Measurements from ENCODE around the gene YEATS2.

The YEATS2 gene

DNA sequence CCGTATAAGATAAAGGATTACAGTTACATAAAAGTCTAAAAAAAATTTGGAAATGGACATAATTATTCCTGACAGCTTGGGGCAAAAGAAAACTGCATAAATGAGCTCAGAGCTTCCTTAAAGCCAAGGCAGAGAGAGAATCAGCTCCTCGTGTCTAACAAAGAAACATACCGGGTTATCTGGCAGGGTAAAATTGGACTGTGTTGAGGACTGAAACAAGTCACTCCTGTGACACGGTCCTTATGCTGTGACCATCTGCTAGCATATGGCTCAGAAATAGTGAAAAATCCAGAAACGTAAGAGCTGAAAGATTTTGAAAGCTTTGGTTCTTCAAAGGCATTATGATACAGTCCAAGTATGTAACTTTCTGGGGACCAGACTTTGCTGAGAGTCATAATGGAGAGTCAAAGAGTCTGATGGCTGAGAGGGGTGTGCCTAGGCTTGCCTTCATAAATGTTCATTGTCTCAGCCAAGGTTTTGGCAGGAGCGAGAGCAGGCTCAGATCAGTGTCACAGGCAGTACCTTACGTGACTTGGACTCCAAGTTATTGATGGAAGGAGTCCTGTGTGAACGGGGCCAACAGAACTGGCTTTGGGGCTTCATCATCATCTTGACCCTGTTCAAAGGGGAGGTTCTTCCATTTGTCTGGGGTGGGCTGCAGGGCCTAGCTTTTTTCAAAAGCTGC lies 115.3 kb downstream of the YEATS2 start:
- no peak for DNase-seq (ENCODE audit: low read depth)

- DNase-seq (ENCODE audit: low read depth): no peak
Observed at GRCh38 chr3:183814240-183814639, 116.6 kb downstream of the YEATS2 start.

DNA sequence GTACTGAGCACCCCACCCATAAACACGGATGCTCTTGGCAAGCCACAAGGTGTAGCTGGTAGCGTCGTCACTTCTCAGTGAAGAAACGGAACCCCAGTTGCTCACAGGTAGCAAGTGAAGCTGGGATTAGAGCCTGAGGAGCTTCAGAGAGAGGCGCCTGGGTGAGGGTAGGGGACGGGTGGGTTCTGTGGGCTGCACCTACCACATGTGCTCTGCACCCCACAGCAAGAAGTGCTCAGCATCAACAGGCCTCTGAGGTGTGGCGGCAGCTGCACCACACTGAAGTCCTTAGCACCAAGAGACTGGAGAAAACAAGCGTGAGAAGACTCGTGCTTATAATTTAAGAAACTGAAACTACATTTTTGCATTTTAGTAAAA lies 118.0 kb downstream of the YEATS2 start:
- DNase-seq (ENCODE audit: low read depth): no peak

- DNase-seq (ENCODE audit: low read depth): no peak
Observed at GRCh38 chr3:183815951-183816475, 118.4 kb downstream of the YEATS2 start.

DNA sequence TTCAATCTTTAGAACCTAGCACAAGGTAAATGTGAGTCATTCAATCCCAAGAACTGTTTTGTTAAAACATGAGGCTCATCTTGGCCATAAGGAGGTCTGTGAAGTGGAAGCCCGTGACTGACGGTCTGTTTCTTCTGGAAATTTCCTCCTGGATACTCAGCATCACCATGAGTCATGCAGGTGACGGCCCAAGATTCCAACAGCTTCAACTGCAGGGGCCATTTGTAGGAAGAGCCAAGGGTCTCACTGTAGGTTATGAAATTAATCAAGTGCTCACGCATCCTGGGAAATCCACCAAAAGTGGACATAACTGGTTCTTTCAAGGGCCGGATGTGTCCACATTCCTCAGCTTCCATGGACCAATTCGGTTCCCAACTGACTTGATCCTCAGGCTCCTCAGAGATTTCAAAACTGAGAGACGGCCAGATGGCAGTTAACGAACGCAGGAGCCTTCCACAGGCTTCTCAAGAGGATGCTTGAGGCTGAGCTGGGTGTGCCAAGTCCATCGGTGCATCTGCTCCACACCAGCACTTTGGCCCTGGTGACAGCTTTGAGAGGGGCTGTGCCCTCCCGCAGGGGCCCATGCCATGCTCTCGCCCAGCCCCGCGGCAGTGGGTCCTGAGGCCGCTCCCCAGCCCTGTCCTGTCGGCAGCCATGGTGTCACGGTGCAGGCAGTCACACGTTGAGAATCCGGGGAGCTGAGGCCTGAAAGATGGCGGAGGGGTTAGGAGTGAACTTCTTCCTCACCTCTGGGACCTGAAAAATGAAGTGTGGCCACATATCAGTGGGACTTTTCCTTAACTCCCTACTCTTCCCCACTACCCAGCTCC lies 119.3 kb downstream of the YEATS2 start:
- no peak for DNase-seq (ENCODE audit: low read depth)

GRCh38 chr3:183817639-183818038 lies 120.0 kb downstream of the YEATS2 start:
- DNase-seq (ENCODE audit: low read depth): no peak

GRCh38 chr3:183818041-183818620 lies 120.5 kb downstream of the YEATS2 start:
- DNase-seq (ENCODE audit: low read depth): no peak

DNA sequence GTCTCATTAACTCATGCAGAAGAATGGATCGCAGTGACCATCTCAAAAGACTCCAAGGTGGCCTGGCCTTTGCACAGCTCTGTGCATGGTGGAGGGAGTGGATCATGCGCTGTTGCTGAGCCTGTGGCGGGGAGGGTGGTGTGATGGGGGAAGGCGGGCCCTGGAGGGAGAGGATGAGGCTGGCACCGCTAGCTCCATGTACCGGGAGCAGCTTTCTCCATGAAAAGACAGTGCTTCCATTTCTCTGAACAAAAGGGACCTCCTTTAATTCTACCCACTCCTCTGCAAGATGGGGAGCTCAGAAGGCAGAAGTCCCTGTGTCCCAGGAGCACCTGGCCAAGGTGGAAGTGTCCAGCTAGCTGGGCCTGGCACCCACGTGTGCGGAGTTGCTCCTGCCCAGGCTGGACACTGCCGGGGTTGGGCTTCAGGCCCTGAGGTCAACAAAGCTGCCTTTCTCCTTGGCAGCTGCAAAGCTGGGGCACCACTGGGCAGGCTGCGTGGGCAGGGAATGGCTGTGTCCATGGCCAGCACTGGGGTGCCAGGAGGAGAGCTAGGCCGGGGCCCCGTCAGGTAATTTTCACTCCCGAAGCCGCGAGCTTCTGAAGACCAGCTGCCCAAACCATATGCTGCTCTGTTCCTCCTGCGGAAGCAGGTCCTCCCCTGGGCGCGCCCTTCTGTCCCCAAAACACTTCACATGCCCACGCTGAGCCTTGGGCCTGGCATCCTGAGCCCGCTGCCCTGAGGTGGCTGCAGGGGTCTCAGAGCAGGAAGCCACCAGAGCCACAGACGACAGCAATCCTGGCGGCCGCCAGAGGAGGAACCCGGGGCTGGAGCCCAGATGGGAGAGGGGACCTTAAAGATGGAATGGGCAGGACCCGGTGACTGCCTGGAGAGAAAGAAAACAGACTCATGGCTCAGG lies 121.4 kb downstream of the YEATS2 start:
- no peak for DNase-seq (ENCODE audit: low read depth)

DNA sequence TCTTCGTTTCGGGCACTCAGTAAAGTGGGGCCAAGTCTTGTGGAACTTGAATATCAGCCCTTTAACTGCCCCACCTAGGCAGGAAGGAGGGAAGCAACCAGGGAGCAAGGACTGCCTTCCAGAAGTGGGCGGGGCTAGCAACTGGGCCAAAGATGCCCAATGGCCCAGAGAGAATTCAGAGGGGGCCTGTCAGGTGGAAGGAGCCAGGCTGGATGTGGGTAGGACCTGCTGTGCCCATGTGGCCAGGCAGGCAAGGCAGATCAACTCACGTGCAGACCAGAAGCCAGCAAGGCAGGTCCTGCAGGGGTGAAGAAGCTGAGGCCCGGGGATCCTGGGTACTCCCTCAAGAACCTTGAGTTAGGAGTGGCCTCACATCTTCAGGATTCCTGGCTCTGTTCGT lies 122.2 kb downstream of the YEATS2 start:
- no peak for DNase-seq (ENCODE audit: low read depth)

GRCh38 chr3:183822631-183823030 lies 125.0 kb downstream of the YEATS2 start:
- no peak for DNase-seq (ENCODE audit: low read depth)

DNA sequence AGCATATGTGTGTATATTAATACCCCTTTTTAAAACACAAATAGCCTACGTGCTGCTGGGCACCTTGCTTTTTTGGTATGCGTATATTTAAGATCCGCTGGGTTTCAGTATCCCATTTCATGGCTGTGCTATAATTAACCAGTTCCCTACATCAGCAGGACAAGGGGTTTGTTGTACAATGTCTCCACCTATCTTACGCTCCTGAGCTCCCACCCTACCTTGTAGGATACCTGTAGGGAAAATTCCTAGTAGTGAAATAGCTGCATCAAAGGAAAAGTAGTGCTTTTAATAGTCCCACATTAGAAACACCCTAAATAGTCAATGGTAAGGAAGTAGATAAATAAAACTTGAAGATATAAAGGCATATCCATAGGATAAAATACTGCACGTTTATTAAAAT lies 126.4 kb downstream of the YEATS2 start:
- no peak for DNase-seq (ENCODE audit: low read depth)

DNA sequence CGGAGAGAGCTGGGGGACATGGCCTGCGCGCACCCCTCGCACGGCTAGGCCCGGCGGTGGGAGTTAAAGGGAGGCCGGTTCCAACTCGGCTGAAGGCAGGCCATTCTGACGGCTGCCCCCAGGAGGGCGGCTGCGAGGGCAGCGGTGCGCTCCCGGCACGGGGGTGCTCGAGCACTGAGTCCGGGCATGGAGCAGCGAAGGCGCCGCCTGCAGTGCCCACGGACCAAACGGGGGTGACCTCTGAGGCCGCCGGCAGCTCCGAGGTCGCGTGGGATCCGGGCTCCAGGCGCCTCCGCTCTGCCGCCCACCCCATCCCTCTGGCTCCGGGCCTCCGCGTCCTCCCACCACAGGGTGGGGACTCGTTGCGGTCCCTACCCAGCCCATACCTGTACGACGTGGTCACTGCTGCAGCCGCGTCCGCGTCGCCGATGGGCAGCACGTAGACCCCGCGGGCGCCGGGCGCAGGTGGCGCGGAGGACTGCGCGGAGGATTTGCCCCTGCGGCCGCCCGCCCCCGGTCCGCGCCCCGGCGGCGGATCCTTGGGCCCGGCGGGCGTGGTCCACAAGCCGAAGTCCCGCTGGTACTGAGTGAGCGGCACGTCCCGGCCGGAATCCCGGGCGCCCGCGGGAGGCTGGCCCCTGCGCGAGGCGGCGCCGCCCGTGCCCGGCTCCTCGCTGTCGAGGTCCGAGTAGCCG lies 127.3 kb downstream of the YEATS2 start:
- no peak for DNase-seq (ENCODE audit: low read depth)

DNA sequence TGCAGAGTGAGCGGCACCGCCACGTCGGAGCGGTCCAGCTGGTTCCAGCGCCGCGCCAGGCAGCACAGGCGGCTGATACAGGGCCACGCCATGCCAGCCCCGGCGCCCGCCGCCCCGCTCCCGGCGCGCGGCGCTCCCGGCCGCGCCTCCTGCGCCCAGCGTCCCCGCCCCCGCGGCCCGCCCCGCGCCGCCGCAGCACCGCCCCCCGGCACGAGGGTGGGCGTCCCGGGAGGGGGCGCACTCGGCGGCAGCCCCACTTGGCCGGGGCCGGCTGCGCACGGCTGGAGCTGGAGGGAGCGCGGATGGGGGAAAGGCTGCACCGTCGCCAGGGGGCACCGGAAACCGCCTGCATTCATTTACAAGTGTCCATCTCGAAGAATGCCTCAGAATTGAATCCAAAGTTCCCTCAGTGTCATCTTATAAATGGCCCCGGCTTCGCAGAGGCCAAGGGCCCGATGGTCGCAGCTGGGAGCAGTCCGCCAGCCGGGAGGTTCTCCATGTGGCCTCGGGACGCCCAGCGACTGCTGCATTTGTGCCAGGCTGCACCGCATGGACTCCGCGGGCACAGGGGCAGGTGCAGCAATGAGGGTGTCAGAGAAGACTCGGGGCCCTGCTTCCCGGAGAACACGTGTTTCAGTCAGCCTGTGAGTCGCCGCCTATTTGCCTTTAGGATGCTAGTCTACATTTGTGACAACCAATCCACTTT lies 128.0 kb downstream of the YEATS2 start, which contains the start of gene MAP6D1:
TSS of gene MAP6D1 (minus strand) at position 122 of the 706 bp plus-strand sequence. CDS start at position 92, 30 bp downstream.
- DNase-seq (ENCODE audit: low read depth): no peak

GRCh38 chr3:183826448-183827250 lies 129.1 kb downstream of the YEATS2 start:
- DNase-seq (ENCODE audit: low read depth): no peak

GRCh38 chr3:183827809-183828537 lies 130.4 kb downstream of the YEATS2 start:
- DNase-seq (ENCODE audit: low read depth): no peak

DNA sequence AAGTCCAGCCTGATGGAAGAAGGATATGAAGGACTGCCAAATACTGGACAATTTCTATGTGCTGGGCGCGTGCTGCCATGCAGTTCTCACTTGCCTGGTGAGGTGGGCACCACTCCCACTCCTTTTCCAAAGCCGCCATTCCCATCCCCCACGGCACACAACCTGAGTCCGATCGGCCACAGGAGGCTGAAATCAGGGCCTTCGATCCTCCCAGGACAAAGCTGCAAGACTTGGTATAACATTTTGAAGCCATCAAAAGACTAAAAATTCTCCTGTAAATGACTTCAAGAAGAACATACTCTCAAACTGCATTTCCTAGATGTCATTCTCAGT lies 130.9 kb downstream of the YEATS2 start:
- DNase-seq (ENCODE audit: low read depth): no peak

- DNase-seq (ENCODE audit: low read depth): no peak
Observed at GRCh38 chr3:183829466-183829865, 131.9 kb downstream of the YEATS2 start.

GRCh38 chr3:183830187-183830586 lies 132.6 kb downstream of the YEATS2 start:
- DNase-seq (ENCODE audit: low read depth): no peak

GRCh38 chr3:183833516-183833915 lies 135.9 kb downstream of the YEATS2 start:
- no peak for DNase-seq (ENCODE audit: low read depth)
